Calu3 (cell line): ENCODE measurements around the gene OR6S1. TPM values are rescaled to one million over a fixed set of nuclear protein-coding genes. Genes with fewer than 3 reads are reported as not detected.

Experiments
- BruUV-seq: library from RNA; stranded (reverse); fragments of 400-500 nt; replicated peaks from 2 replicates; lab custom pipeline; 2021; lab: Mats Ljungman, UMichigan
- CTCF ChIA-PET: fragments of 300-600 bp; sonication (Branson Sonifier 250); formaldehyde crosslinking; loops from one replicate; lab custom pipeline; 2022; ENCODE audit warnings: antibody characterized with exemption; lab: Charles Lee
- DNase-seq: peaks from one replicate; pipeline ENCODE4 v3.0.0; 2022
- H3K27ac Mint-ChIP-seq: one replicate; pipeline ENCODE4 v1.8.0; 2022; ENCODE audit warnings: mixed read lengths; ENCODE audit not compliant: unreplicated experiment
- H3K27me3 Mint-ChIP-seq: one replicate; pipeline ENCODE4 v1.8.0; 2022; ENCODE audit warnings: mixed read lengths; ENCODE audit not compliant: unreplicated experiment
- H3K36me3 Mint-ChIP-seq: one replicate; pipeline ENCODE4 v1.8.0; 2022; ENCODE audit warnings: mild to moderate bottlenecking, moderate library complexity, mixed read lengths; ENCODE audit not compliant: insufficient read depth, unreplicated experiment
- H3K4me1 Mint-ChIP-seq: one replicate; pipeline ENCODE4 v1.8.0; 2022; ENCODE audit warnings: mild to moderate bottlenecking, low read depth, mixed read lengths; ENCODE audit not compliant: unreplicated experiment
- H3K4me3 Mint-ChIP-seq: one replicate; pipeline ENCODE4 v1.8.0; 2022; ENCODE audit warnings: mild to moderate bottlenecking, low read depth, moderate library complexity, mixed read lengths; ENCODE audit not compliant: unreplicated experiment
- H3K9me3 Mint-ChIP-seq: one replicate; pipeline ENCODE4 v1.8.0; 2022; ENCODE audit warnings: low read depth, mixed read lengths; ENCODE audit not compliant: unreplicated experiment
- intact Hi-C: fragments of 100-400 bp; cut with micrococcal nuclease; formaldehyde crosslinking; loops from one replicate; pipeline ENCODE4 v1.10.0; 2022; ENCODE audit not compliant: unreplicated experiment
- total RNA-seq: library from RNA; stranded (reverse); gene quantifications from 2 replicates; pipeline ENCODE4 v1.2.3, GENCODE V29; 2022
- TF ChIP-seq, protein P1 (sequence below): fragments of 200-600 bp; IDR thresholded peaks from one replicate; pipeline ENCODE4 v1.8.0; 2022; ENCODE audit warnings: antibody characterized with exemption; ENCODE audit not compliant: unreplicated experiment

The OR6S1 gene
- total RNA-seq, 1 experiment from 2014 or later = not detected

DNA sequence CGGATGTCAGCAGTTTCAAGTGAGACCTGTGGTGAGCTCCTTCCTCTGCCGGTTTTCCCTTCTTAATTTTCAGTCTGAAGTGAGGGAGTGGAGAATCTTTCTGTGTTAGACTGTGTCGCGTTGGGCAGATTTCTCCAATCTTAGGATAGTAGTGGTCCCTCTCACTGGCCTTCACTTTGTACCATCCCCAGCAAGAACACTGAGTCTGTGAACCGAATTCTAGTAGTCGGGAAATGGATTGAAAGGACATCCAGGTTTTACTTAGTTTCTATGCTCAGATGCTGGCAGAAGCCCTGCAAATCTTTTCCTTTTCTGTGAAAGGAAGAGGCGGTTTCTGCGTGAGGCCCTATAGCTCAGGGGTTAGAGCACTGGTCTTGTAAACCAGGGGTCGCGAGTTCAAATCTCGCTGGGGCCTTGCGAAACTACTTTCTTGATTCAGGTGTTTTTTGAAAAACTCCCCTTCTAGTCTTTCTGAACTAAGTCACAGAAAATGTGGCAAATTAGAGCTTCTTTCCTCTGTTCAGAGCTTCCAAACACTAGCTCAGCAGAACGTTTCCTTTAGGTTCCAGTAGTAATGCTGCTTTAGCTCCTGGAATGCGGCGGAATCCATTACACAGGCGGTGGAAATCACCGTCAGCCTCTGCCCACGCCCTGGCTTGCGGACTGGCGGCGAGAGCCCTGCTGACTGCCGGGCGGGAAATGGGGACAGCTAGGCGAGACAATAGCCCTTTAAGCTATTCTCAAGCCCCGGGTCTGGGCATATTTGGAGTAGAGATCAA is 40.0 kb upstream of the OR6S1 start:
- CTCF ChIA-PET = interaction anchor here (0.6 to 2.6 kb wide), 9 partner anchors 10 to 339 kb away, joined by 3 to 15 read pairs (median 7); partner anchors contain the start of gene PARP2
- TF ChIP-seq, protein P1, sequence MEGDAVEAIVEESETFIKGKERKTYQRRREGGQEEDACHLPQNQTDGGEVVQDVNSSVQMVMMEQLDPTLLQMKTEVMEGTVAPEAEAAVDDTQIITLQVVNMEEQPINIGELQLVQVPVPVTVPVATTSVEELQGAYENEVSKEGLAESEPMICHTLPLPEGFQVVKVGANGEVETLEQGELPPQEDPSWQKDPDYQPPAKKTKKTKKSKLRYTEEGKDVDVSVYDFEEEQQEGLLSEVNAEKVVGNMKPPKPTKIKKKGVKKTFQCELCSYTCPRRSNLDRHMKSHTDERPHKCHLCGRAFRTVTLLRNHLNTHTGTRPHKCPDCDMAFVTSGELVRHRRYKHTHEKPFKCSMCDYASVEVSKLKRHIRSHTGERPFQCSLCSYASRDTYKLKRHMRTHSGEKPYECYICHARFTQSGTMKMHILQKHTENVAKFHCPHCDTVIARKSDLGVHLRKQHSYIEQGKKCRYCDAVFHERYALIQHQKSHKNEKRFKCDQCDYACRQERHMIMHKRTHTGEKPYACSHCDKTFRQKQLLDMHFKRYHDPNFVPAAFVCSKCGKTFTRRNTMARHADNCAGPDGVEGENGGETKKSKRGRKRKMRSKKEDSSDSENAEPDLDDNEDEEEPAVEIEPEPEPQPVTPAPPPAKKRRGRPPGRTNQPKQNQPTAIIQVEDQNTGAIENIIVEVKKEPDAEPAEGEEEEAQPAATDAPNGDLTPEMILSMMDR = no peak
- Mint-ChIP-seq H3K4me3 (no peak overlapping the region), H3K4me1 (peaks cover 27% of the 10 kb centered on the region), H3K27me3 (peaks cover 6% of the 10 kb centered on the region), H3K36me3 (peaks cover 5% of the 10 kb centered on the region), H3K9me3 (no peaks in the 10 kb centered on the region), H3K27ac (no peak overlapping the region)
- intact Hi-C loops = loop anchor here (2.0 to 5.0 kb wide), 5 partner anchors 49 to 349 kb away; partner anchors contain the start of gene CCNB1IP1
- no TSS peak for BruUV-seq
- peak; percentile 88 for DNase-seq

DNA sequence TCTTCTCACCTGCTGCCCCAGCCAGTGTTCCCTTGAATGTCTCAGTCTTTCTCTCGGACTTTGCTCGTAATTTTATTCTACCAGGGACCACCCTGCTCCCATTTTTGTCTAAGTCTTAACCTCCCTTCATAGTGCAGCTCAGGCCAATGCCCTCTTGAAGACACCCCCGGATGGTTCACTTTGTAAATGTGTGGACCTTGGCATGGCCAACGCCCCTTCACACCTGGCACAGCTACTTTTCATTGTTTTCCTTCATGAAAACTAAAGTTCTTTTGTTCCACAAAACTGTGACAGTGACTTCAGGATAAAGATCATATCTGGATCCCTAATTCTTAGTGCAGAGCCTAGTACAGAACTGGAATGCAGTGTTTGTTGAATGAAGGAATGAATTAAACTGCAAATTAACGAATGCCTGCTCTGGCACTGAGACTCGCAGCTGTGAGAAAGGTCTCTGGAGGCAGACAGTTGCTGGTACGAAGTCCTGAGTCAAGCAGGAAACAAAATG is 39.4 kb upstream of the OR6S1 start:
- TF ChIP-seq, protein P1 = no peak
- Mint-ChIP-seq H3K36me3 (peaks cover under 1% of the 10 kb centered on the region), H3K4me1 (peaks cover 21% of the 10 kb centered on the region), H3K27me3 (peaks cover 12% of the 10 kb centered on the region), H3K4me3 (no peak overlapping the region), H3K9me3 (no peaks in the 10 kb centered on the region), H3K27ac (no peak overlapping the region)
- peak; percentile 49 for DNase-seq
- BruUV-seq = no TSS peak
- CTCF ChIA-PET = interaction anchor here (0.8 to 2.6 kb wide), 7 partner anchors 9 to 338 kb away, joined by 3 to 15 read pairs (median 6); partner anchors contain the start of gene PARP2
- intact Hi-C loops = loop anchor here (5.0 kb wide), 3 partner anchors 69 to 349 kb away; partner anchors contain the start of gene CCNB1IP1

DNA sequence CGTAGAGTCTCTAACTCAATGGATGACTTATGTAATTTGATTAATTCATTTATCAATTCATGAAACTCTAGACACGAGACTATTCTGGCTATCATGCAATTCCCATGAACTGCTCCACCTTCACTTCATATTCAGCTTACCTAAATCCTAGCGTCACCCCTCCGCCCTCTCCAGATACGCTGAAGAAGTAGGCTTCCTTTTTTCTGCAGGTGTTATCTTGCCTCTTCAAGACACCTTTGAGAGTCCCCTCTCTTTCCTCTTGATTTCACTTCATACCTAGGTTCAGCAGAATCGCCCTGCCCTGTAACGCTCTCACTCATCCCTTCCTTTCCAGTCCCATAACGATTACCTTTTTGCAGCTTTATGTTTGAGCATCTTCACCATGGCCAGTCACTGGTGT is 38.9 kb upstream of the OR6S1 start:
- CTCF ChIA-PET = interaction anchor here (0.9 to 2.6 kb wide), 5 partner anchors 9 to 20 kb away, joined by 4 to 15 read pairs (median 6); no protein-coding TSS in a partner anchor
- Mint-ChIP-seq H3K9me3 (no peaks in the 10 kb centered on the region), H3K4me3 (no peak overlapping the region), H3K27me3 (peaks cover 13% of the 10 kb centered on the region), H3K4me1 (peaks cover 15% of the 10 kb centered on the region), H3K27ac (no peak overlapping the region), H3K36me3 (no peaks in the 10 kb centered on the region)
- no peak for DNase-seq
- TF ChIP-seq, protein P1 = no peak
- BruUV-seq = no TSS peak
- intact Hi-C loops = loop anchor here (5.0 kb wide), 3 partner anchors 68 to 348 kb away; partner anchors contain the start of gene CCNB1IP1

DNA sequence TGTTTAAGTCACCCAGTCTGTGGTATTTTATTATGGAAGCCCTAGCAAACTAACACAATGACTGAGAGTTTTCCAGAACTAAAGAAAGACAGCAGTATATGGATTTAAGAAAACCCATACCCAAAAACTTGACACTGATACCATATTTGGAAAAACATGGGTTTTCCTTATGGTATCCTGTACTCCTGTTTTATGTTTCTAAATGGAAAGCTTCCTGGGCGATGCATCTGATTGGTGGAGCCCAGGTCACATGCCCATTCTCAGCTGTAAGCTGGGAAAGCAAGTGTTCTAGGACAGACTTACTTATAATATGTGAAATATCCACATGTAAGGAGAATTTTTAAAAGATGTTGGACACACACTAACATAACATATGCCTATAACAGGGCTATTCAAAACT is 38.4 kb upstream of the OR6S1 start:
- no peak overlapping the region for H3K27ac Mint-ChIP-seq
- intact Hi-C loops = loop anchor here (5.0 kb wide), 3 partner anchors 68 to 348 kb away; partner anchors contain the start of gene CCNB1IP1
- no peaks in the 10 kb centered on the region for H3K36me3 Mint-ChIP-seq
- TF ChIP-seq, protein P1 = no peak
- H3K9me3 Mint-ChIP-seq = no peaks in the 10 kb centered on the region
- H3K27me3 Mint-ChIP-seq = peaks cover 13% of the 10 kb centered on the region
- no peak overlapping the region for H3K4me3 Mint-ChIP-seq
- CTCF ChIA-PET = interaction anchor here (0.9 to 2.6 kb wide), 4 partner anchors 8 to 19 kb away, joined by 4 to 15 read pairs (median 6); no protein-coding TSS in a partner anchor
- DNase-seq = peak; percentile 56
- peaks cover 13% of the 10 kb centered on the region for H3K4me1 Mint-ChIP-seq
- no TSS peak for BruUV-seq
